Measurements from ENCODE around the gene TPSAB1.
"Not testable (repeated sequence)": the region's sequence is repeated elsewhere in the genome, so short reads cannot be mapped to it uniquely, and the experiment has no call there.

The TPSAB1 gene

DNA sequence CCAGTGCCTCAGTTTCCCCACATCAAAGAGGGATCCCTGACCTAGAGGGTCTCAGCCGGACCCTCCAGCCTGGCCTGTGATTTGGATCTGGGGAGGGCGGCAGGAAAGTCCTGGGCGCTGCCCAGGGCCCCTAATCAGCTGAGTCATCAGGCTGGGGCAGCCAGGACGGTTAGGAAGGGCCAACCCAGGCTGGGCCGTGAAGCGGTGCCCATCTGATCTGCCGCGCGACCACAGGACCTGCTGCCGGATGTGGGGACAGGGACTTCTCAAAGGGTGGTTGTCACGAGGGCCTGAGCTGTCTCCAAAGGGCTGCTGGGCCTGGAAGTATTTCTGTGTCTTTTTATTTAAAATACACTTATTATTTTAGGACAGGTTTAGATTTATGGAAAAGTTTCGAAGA, 4.4 kb downstream of the TPSAB1 start:
- DNase-seq (ENCODE audit: extremely low read depth in 1 of 2, low read depth in 1 of 2), result no peak

- DNase-seq (ENCODE audit: extremely low read depth in 1 of 2, low read depth in 1 of 2), result no peak
Observed at GRCh38 chr16:1245452-1246020, 5.0 kb downstream of the TPSAB1 start.

DNA sequence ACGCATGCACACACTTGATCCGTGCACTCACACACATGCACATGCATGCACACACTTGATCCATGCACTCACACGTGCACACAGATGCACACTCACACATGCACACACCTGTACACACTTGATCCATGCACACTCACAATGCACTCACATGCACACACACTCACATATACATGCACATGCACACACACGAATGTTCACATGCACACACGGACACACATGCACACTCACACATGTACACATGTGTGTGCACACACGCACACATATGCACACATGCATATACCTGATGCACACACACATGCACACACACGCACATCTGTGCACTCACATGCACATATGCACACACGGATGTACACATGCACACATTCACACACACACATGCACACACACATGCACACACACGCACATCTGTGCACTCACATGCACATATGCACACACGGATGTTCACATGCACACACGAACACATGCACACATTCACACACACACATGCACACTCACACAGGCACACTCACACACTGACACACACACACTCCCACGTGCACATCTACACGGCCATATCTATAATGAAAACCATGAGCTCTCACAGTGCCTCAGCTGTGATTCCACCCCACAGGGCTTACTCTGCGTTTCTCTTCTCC, 7.5 kb downstream of the TPSAB1 start:
- not testable (repeated sequence) for DNase-seq (ENCODE audit: extremely low read depth in 1 of 2, low read depth in 1 of 2)

GRCh38 chr16:1249031-1249755, 8.7 kb downstream of the TPSAB1 start:
- DNase-seq (ENCODE audit: extremely low read depth in 1 of 2, low read depth in 1 of 2), result not testable (repeated sequence)

DNA sequence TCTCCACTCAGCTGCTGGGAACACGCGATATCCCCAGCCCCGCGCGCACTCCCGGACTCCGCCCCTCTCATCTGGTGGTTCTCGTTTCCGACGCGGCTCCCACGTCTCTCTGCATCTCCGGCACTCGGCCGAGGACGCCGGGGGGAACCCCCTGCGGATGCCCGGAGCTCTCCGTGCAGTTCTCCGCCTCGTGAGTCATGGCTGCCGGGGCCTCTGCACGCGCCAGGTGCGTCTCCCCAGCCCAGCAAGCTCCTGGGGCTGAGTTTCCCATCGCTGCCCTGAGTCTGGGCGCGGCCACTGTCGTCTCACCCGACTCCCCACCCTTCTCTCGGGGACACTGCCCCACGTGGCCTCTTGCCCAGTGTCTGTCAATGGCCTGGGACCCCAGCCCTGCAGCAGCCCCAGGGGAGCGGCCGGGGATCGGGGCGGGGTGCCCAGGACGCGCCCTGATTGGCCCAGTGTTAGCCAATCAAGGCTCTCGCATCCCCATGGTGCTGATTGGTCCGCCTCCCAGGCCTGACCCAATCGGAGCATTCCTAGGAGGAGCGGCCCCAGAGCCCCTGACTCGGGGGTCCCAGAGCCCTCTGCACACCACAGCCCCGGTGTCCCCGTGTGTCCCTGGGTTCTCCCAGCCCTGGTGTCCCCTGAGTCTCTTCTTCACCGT, 13.3 kb downstream of the TPSAB1 start:
- not testable (repeated sequence) for DNase-seq (ENCODE audit: extremely low read depth in 1 of 2, low read depth in 1 of 2)

GRCh38 chr16:1254821-1255220, 14.3 kb downstream of the TPSAB1 start:
- not testable (repeated sequence) for DNase-seq (ENCODE audit: extremely low read depth in 1 of 2, low read depth in 1 of 2)

DNA sequence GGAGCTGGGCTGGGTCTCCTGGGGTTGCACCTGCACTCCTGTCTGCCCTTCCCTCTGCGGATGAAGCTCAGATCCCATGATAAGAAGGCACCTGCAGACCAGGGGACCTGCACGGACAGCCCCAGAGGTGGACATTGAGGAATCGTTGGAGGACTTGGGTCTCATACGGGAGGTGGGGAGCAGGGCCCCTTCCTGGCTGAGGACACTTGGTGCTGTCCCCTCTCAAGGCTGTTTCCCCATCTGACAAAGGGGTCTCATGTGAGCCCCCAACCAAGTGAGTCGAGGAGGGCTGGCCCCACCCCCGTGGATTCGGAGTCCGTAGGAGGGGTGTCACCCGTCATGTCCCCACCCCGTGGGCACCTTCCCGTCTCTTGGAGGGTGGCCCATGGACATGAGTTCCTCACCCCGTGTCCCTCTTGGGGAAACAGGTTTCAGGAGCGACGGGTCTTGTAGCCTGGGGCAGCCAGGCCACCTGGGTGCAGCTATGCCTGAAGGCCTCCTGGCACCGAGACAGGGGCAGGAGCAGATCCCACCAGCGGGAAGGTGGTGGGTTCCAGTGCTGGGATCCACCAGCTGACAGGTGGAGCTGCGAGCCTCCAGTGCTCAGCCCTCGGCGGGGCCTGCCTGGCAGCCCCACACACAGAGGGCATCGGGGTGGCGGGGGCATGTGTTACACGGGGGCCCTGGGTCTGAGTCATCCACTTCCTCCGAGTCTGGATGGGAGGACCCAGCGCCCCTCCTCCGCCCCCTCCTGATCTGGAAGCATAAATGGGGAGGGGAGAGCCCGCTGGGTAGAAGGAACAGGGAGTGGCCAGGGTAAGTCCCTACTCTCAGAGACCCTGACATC, 15.0 kb downstream of the TPSAB1 start, which contains the start of gene TPSD1:
TSS of gene TPSD1 (plus strand) at position 794 of the 847 bp plus-strand sequence. CDS start 212 bp downstream, outside the sequence.
- not testable (repeated sequence) for DNase-seq (ENCODE audit: extremely low read depth in 1 of 2, low read depth in 1 of 2)

DNA sequence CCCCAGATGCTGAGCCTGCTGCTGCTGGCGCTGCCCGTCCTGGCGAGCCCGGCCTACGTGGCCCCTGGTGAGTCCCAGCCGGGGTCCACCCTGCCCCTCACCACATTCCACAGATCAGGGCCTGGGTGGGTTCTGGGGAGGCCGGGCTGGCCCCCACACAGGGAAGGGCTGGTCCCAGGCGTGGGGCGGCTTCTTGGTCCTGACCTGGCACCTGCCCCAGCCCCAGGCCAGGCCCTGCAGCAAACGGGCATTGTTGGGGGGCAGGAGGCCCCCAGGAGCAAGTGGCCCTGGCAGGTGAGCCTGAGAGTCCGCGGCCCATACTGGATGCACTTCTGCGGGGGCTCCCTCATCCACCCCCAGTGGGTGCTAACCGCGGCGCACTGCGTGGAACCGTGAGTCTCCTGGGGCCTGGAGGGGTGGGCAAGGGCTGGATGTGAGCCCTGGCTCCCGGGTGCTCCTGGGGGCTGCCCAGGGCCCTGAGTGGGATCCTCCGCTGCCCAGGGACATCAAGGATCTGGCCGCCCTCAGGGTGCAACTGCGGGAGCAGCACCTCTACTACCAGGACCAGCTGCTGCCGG, 15.9 kb downstream of the TPSAB1 start:
- not testable (repeated sequence) for DNase-seq (ENCODE audit: extremely low read depth in 1 of 2, low read depth in 1 of 2)

- no peak for DNase-seq (ENCODE audit: extremely low read depth in 1 of 2, low read depth in 1 of 2)
Observed at GRCh38 chr16:1256874-1257322, 16.4 kb downstream of the TPSAB1 start.

GRCh38 chr16:1257561-1258224, 17.2 kb downstream of the TPSAB1 start:
- DNase-seq (ENCODE audit: extremely low read depth in 1 of 2, low read depth in 1 of 2), result no peak

GRCh38 chr16:1258225-1258600, 17.7 kb downstream of the TPSAB1 start:
- no peak for DNase-seq (ENCODE audit: extremely low read depth in 1 of 2, low read depth in 1 of 2)

- DNase-seq (ENCODE audit: extremely low read depth in 1 of 2, low read depth in 1 of 2), result no peak
Observed at GRCh38 chr16:1258906-1259759, 18.6 kb downstream of the TPSAB1 start.

GRCh38 chr16:1259760-1260068, 19.2 kb downstream of the TPSAB1 start:
- no peak for DNase-seq (ENCODE audit: extremely low read depth in 1 of 2, low read depth in 1 of 2)

GRCh38 chr16:1260101-1260680, 19.7 kb downstream of the TPSAB1 start:
- DNase-seq (ENCODE audit: extremely low read depth in 1 of 2, low read depth in 1 of 2), result no peak

DNA sequence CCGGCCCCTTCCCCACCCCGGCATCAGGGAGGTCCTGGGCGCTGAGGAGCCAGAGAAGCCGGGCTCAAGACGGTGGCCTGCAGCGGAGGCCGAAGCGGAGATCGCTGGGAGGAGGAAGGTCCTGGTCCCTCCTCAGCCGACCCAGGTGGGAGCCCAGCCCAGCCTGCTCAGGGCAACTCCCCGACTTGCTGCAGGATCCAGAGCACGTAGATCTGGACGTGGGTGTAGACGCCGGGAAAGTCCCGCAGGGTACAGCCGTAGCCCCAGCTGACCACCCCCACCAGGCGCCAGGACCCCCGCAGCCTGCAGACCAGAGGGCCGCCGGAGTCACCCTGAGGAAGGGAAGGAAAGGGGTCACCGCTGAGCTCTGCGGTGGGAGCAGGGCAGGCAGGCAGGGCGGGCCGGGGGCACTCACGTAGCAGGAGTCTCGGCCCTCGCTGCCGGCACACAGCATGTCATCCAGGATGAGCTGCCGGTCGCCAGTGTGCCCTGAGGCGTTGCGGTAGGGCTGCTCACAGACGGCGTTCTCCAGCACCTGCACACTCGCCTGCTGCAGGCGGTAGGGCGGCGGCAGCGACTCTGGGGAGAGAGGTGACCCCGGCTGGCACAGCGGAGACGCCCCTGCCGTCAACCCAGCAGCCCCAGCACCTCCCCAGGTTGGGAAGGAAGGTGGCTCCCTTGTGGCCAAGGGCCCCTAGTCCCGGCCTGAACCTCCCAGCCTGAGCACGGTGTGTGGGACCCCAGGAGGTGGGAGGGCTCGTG, 20.8 kb downstream of the TPSAB1 start:
- no peak for DNase-seq (ENCODE audit: extremely low read depth in 1 of 2, low read depth in 1 of 2)

DNA sequence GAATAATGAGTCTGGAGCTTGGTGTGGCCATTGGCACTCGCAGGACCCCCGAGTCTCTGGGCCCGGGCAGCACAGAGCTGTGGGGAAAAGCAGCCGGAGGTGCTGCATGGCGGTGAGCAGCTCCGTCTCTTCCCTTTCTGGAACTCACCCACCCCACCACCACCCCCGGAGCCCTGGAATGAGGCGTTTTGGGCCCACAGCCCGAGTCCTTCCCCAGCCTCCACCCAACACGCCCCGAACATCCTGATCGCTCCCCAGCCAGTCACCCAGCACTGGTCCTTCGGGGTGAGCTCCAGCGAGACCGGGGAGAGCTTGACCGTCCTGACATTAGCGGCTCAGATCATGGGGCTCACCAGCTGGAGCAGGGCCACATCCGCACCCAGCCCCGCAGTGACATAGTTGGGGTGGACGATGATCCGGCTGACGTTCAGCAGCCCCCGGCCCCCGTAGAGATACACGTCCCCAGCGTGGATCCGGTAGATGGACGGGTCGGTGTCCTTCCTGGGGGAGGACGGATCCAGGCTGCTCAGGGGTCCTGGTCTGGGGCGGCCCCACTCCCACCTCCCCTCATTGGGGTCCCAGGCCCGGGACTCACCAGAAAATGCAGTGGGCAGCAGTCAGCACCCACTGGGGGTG, 21.8 kb downstream of the TPSAB1 start:
- no peak for DNase-seq (ENCODE audit: extremely low read depth in 1 of 2, low read depth in 1 of 2)

DNA sequence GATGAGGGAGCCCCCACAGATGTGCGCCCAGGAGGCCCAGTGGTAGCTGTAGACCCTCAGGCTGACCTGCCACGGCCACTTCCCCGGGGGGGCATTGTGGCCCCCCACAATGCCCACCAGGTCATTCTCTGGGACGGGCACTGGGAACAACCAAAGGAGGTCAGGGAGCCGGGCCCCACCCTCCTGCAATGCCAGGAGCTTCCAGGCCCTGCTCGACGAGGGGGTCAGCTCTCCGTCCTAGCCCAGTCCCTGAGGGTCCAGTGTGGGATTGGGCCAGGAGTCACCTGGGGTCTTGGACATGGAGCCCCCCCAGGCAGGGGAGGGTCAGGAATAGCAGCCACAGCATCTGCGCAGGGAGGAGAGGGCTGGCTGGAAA, 22.3 kb downstream of the TPSAB1 start:
- DNase-seq (ENCODE audit: extremely low read depth in 1 of 2, low read depth in 1 of 2), result no peak
